Epithelial cell of esophagus (primary cell): Measurements from ENCODE around the gene MED1.

Source experiments
- DNase-seq: peaks from one replicate; pipeline ENCODE4 v3.0.0; 2010; ENCODE audit warnings: low read depth
- H3K4me3 ChIP-seq: 2 replicates; pipeline ENCODE4 v1.5.1; 2011; ENCODE audit warnings: mild to moderate bottlenecking, low read length, control low read depth
- TF ChIP-seq, protein P1 (sequence below): IDR thresholded peaks from 2 replicates; pipeline ENCODE4 v1.5.1; 2011; ENCODE audit warnings: low read depth, mild to moderate bottlenecking, low read length, control low read depth, inconsistent platforms; ENCODE audit not compliant: insufficient read depth; ENCODE audit errors: missing control alignments

Gene MED1

DNA sequence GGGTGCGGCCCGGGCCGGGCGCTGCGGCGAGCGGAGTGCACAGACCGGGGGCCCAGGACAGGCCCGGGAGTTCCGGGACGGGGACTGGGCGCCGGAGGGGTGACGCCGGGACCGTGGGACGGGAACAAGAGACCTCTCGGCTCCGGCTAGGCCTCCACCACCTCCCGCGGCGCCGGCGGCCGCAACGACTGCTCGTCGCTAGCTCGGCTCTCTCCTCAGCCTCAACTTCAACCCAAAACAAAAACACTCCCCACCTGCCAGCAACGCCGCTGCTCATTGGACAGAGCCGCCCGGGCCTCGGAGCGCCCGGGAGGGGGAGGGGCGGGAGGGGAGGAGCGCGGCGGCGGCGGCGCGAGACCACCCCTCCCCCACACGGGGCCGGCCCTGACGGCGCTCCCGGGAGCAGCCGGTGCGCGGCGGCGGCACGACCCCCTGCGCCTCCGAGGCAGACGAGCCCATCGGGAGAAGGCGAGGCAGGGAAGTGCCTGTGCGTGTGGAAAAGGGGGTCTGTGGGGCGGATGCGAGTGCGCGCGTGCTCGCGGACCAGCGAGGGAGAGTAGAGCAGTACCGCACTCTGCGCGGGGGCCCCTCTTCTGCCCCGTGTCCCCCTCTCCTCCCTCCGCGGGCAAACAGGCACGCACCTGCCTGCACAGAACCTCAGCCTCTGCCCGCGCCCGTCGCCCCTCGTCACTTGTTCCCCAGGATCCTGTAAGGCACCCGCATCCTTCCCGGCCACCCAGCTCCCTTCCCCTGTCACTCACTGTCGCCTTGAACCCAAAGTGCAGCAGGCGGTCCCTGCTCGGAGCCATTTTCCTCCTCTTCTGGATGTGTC, 49.4 kb downstream of the MED1 start, which contains the start of gene FBXL20:
TSS of gene FBXL20 (minus strand) at position 215 of the 832 bp plus-strand sequence. CDS start 224 bp downstream, outside the sequence.
- TF ChIP-seq, protein P1, sequence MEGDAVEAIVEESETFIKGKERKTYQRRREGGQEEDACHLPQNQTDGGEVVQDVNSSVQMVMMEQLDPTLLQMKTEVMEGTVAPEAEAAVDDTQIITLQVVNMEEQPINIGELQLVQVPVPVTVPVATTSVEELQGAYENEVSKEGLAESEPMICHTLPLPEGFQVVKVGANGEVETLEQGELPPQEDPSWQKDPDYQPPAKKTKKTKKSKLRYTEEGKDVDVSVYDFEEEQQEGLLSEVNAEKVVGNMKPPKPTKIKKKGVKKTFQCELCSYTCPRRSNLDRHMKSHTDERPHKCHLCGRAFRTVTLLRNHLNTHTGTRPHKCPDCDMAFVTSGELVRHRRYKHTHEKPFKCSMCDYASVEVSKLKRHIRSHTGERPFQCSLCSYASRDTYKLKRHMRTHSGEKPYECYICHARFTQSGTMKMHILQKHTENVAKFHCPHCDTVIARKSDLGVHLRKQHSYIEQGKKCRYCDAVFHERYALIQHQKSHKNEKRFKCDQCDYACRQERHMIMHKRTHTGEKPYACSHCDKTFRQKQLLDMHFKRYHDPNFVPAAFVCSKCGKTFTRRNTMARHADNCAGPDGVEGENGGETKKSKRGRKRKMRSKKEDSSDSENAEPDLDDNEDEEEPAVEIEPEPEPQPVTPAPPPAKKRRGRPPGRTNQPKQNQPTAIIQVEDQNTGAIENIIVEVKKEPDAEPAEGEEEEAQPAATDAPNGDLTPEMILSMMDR: no peak
- peak; percentile 90 for DNase-seq
- peak within 1 kb of the TSS; percentile 82 for H3K4me3 ChIP-seq

DNA sequence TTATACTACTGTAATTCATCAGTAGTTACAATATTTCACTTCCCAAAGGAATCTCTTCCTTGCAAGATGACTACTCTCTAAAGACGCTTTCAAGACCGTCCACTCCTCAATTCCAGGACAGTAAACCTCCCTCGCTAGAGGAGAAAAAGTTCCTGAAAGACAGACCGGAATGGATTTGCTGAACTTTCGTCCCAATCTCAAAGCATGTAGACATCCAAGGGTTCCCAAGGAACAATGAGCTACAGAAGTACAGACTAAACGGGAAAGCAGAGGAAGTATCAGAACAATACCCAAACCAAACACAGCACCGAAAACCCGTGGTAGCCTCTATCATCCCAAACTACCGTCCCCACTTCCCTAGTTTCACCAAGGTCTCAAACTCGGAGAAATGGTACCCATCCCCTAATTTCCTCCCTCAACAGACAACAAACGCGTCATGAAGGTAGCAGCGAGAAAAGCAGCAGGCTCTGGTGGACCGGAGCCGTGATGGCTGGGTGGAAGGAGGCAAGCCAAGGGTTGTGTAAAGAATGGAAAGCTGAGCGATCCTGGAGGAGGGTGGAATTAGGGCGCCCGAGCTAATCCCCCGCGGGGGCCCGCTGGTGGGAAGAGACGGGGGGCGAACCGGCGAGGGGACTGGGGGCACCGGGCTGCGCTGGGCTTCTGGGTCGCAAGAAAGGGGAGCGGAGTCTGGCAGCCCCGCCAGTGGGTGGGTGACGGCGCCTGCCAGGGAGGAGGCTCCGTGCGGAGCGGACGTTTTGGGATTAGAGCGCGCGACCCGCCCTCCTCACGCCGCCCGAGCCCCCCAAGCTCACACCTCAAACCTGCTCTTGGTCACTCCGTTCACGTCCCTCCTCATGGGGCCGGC, 50.3 kb downstream of the MED1 start:
- TF ChIP-seq, protein P1: no peak
- H3K4me3 ChIP-seq: peak overlapping the region; percentile 82
- DNase-seq: peak; percentile 26

DNA sequence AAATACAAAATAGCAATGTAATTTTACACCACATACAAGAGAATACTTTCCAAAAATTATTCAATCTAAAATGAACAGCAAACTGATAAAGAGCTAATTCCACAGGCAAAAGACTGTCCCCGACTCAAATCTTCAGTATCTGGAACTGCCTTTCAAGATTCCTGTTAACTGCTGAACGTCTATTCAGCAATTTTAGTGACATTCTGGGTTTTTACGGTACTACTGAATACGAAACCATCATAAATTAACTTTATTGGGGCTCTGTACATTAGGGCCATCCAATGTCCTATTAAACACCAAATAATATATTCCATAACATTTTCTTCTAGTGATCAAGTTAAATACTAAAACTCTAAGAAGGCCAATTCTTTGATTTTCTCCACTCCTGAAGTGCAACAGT, 51.3 kb downstream of the MED1 start:
- TF ChIP-seq, protein P1: no peak
- DNase-seq: no peak
- H3K4me3 ChIP-seq: no peak overlapping the region

DNA sequence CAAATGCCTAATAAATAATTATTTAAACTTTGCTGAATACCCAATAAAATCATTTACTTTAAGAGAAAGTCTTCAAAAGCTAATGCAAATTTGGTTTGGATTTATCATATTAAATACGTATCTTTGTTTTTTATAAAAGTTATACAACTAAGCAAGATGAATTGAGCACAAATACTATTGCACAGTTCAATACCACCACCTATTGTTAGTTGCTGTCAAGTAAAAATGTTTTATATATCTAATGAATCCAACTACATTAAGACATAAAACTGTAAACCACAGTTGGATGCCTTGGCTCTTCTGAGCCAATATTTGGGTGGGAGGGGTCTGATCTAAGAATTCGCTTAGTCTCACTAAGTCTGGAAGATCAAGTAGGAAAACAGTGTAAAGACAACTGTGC, 57.3 kb downstream of the MED1 start:
- no peak for DNase-seq
- H3K4me3 ChIP-seq: no peak overlapping the region
- TF ChIP-seq, protein P1: no peak

DNA sequence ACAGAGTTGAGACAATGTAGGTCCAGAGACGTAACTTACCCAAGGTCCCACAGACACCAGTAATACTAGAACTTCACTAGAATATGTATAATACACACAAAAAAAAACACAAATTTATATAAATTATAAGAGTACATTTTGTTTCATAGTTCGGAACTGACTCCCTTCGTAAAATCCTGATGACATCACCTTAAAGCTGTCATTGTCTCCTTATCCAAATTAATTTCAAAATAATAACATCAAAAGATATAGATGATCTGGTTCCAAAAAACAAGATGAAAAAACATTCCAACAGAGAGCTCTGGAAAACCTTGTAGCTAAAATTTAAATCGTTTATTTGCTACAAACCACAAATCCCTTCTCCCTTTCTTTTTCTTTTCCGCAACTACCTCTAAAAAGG, 59.6 kb downstream of the MED1 start:
- no peak for DNase-seq
- TF ChIP-seq, protein P1: no peak
- no peak overlapping the region for H3K4me3 ChIP-seq

DNA sequence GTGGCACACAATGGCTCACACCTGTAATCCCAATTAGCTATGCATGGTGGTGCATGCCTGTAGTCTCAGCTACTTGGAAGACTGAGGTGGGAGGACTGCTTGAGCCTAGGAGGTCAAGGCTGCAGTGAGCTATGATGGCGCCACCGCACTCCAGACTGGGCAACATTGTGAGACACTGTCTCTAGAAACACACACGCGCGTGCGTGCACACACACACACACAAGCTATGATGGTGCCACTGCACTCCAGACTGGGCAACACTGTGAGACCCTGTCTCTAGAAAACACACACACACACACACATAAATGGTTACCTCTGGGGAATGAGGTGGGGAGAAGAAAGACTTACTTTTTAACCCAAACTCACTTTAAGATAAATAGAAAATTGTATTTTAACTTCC, 66.0 kb downstream of the MED1 start:
- TF ChIP-seq, protein P1: no peak
- H3K4me3 ChIP-seq: no peak overlapping the region
- DNase-seq: no peak
